ENCODE measurements around the gene GATAD2B. TPM values are rescaled to one million over a fixed set of nuclear protein-coding genes. Genes with fewer than 3 reads are reported as not detected.

GATAD2B gene
- total RNA-seq (100 to 1,000 TPM; 110 to 120 TPM), polyA plus RNA-seq (1 to 10 TPM; 4.4 to 5.3 (median 5.2) TPM), total RNA-seq (41.5 to 112 (median 78.9) reads per million in 6 experiments)

GRCh38 chr1:153922972-153923925 is at the start of gene GATAD2B:
TSS of gene GATAD2B (minus strand) at chr1:153922972. CDS start at chr1:153828347, 94,625 bp downstream.
- ATAC-seq (peak; percentile 92), DNase-seq (peak; percentile 94 to 100 (median 99))
- peak within 1 kb of the TSS; percentile 93 to 99 (median 97) for H3K27ac Mint-ChIP-seq
- H3K4me1 Mint-ChIP-seq: peaks cover 25 to 56% (median 45%) of the 10 kb centered on the region in 4 donors
- peaks cover 0 to 3% (median 0%) of the 10 kb centered on the region in 5 donors for H3K27me3 Mint-ChIP-seq
- peaks cover 0 to 2% (median 0%) of the 10 kb centered on the region in 9 donors for H3K9me3 Mint-ChIP-seq
- POLR2A ChIA-PET: interaction anchor here (0.5 to 12.6 kb wide), 27 partner anchors 9 to 413 kb away, joined by 3 to 211 read pairs (median 5); partner anchors contain the start of genes CHTOP, CREB3L4, CRTC2 and DENND4B
- peak within 1 kb of the TSS; percentile 80 to 97 (median 94) for H3K4me3 Mint-ChIP-seq
- H3K36me3 Mint-ChIP-seq: peaks cover 0 to 14% (median 0%) of the 10 kb centered on the region in 3 donors

- ATAC-seq (no peak), DNase-seq (no peak)
- POLR2A ChIA-PET: interaction anchor here (0.6 to 1.5 kb wide), 3 partner anchors 9 to 25 kb away, joined by 3 to 8 read pairs (median 4); no protein-coding TSS in a partner anchor
- peaks cover 0 to 21% (median 0%) of the 10 kb centered on the region in 3 donors for H3K36me3 Mint-ChIP-seq
- no peak overlapping the region for H3K4me3 Mint-ChIP-seq
- peak overlapping the region in 8 of 10 donors; percentile 5 to 76 (median 40) for H3K27ac Mint-ChIP-seq
- H3K4me1 Mint-ChIP-seq: peaks cover 17 to 54% (median 48%) of the 10 kb centered on the region in 4 donors
- H3K9me3 Mint-ChIP-seq: no peaks in the 10 kb centered on the region
- no peaks in the 10 kb centered on the region for H3K27me3 Mint-ChIP-seq
These were observed 47.6 kb upstream of the GATAD2B start for GRCh38 chr1:153970346-153970745.

GRCh38 chr1:153968972-153969371 is 46.2 kb upstream of the GATAD2B start:
- peak overlapping the region in 8 of 10 donors; percentile 81 to 98 (median 93) for H3K27ac Mint-ChIP-seq
- DNase-seq (no peak), ATAC-seq (no peak)
- peaks cover 0 to 8% (median 0%) of the 10 kb centered on the region in 3 donors for H3K36me3 Mint-ChIP-seq
- H3K27me3 Mint-ChIP-seq: no peaks in the 10 kb centered on the region
- H3K4me1 Mint-ChIP-seq: peaks cover 20 to 55% (median 50%) of the 10 kb centered on the region in 4 donors
- POLR2A ChIA-PET: interaction anchor here (1.8 to 13.8 kb wide), 6 partner anchors 8 to 166 kb away, joined by 5 to 315 read pairs (median 85); partner anchors contain the start of genes CRTC2, DENND4B, GATAD2B and JTB
- no peaks in the 10 kb centered on the region for H3K9me3 Mint-ChIP-seq
- peak overlapping the region in 6 of 10 donors; percentile 1 to 96 (median 75) for H3K4me3 Mint-ChIP-seq

- Mint-ChIP-seq H3K36me3 (peaks cover 0 to 2% (median 0%) of the 10 kb centered on the region in 3 donors), H3K9me3 (peaks cover 0 to 2% (median 0%) of the 10 kb centered on the region in 9 donors), H3K4me3 (peak overlapping the region in 8 of 10 donors; percentile 87 to 97 (median 92)), H3K4me1 (peaks cover 24 to 60% (median 56%) of the 10 kb centered on the region in 4 donors), H3K27ac (peak overlapping the region in 9 of 10 donors; percentile 87 to 99 (median 95)), H3K27me3 (no peaks in the 10 kb centered on the region)
- no peak for ATAC-seq
- no peak for DNase-seq
- POLR2A ChIA-PET: interaction anchor here (1.0 to 13.8 kb wide), 9 partner anchors 9 to 334 kb away, joined by 5 to 315 read pairs (median 46); partner anchors contain the start of genes CHTOP, CRTC2, DENND4B and GATAD2B
These were observed 45.6 kb upstream of the GATAD2B start for GRCh38 chr1:153968408-153968807.

- DNase-seq (no peak), ATAC-seq (no peak)
- no peaks in the 10 kb centered on the region for H3K27me3 Mint-ChIP-seq
- peak overlapping the region; percentile 92 to 99 (median 95) for H3K27ac Mint-ChIP-seq
- peak overlapping the region; percentile 87 to 97 (median 94) for H3K4me3 Mint-ChIP-seq
- no peaks in the 10 kb centered on the region for H3K36me3 Mint-ChIP-seq
- H3K9me3 Mint-ChIP-seq: peaks cover 0 to 2% (median 0%) of the 10 kb centered on the region in 9 donors
- POLR2A ChIA-PET: interaction anchor here (0.6 to 13.8 kb wide), 15 partner anchors 9 to 976 kb away, joined by 3 to 315 read pairs (median 5); partner anchors contain the start of genes CHTOP, CRTC2, DENND4B and GATAD2B
- peaks cover 25 to 62% (median 59%) of the 10 kb centered on the region in 4 donors for H3K4me1 Mint-ChIP-seq
These were observed 45.2 kb upstream of the GATAD2B start for GRCh38 chr1:153968000-153968363.

GRCh38 chr1:153967107-153967999 is 44.6 kb upstream of the GATAD2B start, which contains the start of gene CREB3L4:
TSS of gene CREB3L4 (plus strand) at chr1:153967902. CDS start at chr1:153968526, 624 bp downstream.
- DNase-seq (peak; percentile 68 to 93 (median 83)), ATAC-seq (peak; percentile 88 to 91)
- Mint-ChIP-seq H3K27ac (peak within 1 kb of the TSS; percentile 92 to 99 (median 95)), H3K27me3 (no peaks in the 10 kb centered on the region), H3K4me3 (peak within 1 kb of the TSS; percentile 87 to 97 (median 94)), H3K9me3 (peaks cover 0 to 2% (median 0%) of the 10 kb centered on the region in 9 donors), H3K36me3 (no peaks in the 10 kb centered on the region), H3K4me1 (peaks cover 31 to 68% (median 64%) of the 10 kb centered on the region in 4 donors)
- POLR2A ChIA-PET: interaction anchor here (0.6 to 13.8 kb wide), 19 partner anchors 10 to 976 kb away, joined by 3 to 315 read pairs (median 4); partner anchors contain the start of genes CHTOP, CRTC2, DENND4B and GATAD2B

GRCh38 chr1:153963850-153964331 is 41.1 kb upstream of the GATAD2B start:
- Mint-ChIP-seq H3K4me1 (peaks cover 33 to 76% (median 67%) of the 10 kb centered on the region in 4 donors), H3K27me3 (no peaks in the 10 kb centered on the region), H3K9me3 (peaks cover 0 to 2% (median 0%) of the 10 kb centered on the region in 9 donors), H3K27ac (peak overlapping the region; percentile 95 to 100 (median 97)), H3K36me3 (no peaks in the 10 kb centered on the region), H3K4me3 (peak overlapping the region; percentile 86 to 100 (median 94))
- no peak for DNase-seq
- POLR2A ChIA-PET: interaction anchor here (0.6 to 13.8 kb wide), 8 partner anchors 9 to 195 kb away, joined by 3 to 315 read pairs (median 14); partner anchors contain the start of genes DENND4B, JTB, RAB13 and RPS27
- ATAC-seq: peak in 1 of 2 donors; percentile 4

- H3K27me3 Mint-ChIP-seq: no peaks in the 10 kb centered on the region
- no peaks in the 10 kb centered on the region for H3K36me3 Mint-ChIP-seq
- POLR2A ChIA-PET: interaction anchor here (0.6 to 13.8 kb wide), 11 partner anchors 10 to 1361 kb away, joined by 3 to 315 read pairs (median 5); partner anchors contain the start of genes CHTOP, DENND4B, JTB and RPS27
- peak within 1 kb of the TSS; percentile 86 to 100 (median 94) for H3K4me3 Mint-ChIP-seq
- peaks cover 0 to 2% (median 0%) of the 10 kb centered on the region in 9 donors for H3K9me3 Mint-ChIP-seq
- peaks cover 34 to 76% (median 66%) of the 10 kb centered on the region in 4 donors for H3K4me1 Mint-ChIP-seq
- peak within 1 kb of the TSS; percentile 95 to 100 (median 97) for H3K27ac Mint-ChIP-seq
- ATAC-seq (peak; percentile 40 to 48), DNase-seq (peak; percentile 86 to 96 (median 88))
These were observed 40.5 kb upstream of the GATAD2B start, which contains the start of gene SLC39A1 for GRCh38 chr1:153963030-153963849. TSS of gene SLC39A1 (minus strand) at chr1:153963537. CDS start at chr1:153962715, 822 bp downstream.

GRCh38 chr1:153962088-153963029 is 39.6 kb upstream of the GATAD2B start:
- POLR2A ChIA-PET: interaction anchor here (0.6 to 13.8 kb wide), 9 partner anchors 9 to 1362 kb away, joined by 3 to 315 read pairs (median 16); partner anchors contain the start of genes CHTOP, DENND4B, GATAD2B and JTB
- ATAC-seq (no peak), DNase-seq (peak in 1 of 10 donors; percentile 42)
- Mint-ChIP-seq H3K4me1 (peaks cover 32 to 72% (median 60%) of the 10 kb centered on the region in 4 donors), H3K27ac (peak overlapping the region; percentile 95 to 100 (median 97)), H3K4me3 (peak overlapping the region; percentile 86 to 100 (median 94)), H3K9me3 (peaks cover 0 to 2% (median 0%) of the 10 kb centered on the region in 9 donors), H3K36me3 (no peaks in the 10 kb centered on the region), H3K27me3 (no peaks in the 10 kb centered on the region)
